CD14-positive monocyte (primary cell): ENCODE results near the gene CD14. TPM values are rescaled to one million over a fixed set of nuclear protein-coding genes. Genes with fewer than 3 reads are reported as not detected.
A peak's percentile ranks its signal among the peaks of the same experiment; 100 is the strongest.
"Not testable (repeated sequence)": the region's sequence is repeated elsewhere in the genome, so short reads cannot be mapped to it uniquely, and the experiment has no call there.

Experiments used
- DNase-seq, 3 donors: peaks; one replicate each; pipeline ENCODE4 v3.0.0-alpha.2; 2011 to 2022
- H2AFZ ChIP-seq: 2 replicates; pipeline ENCODE4 v1.6.0; 2012; ENCODE audit warnings: mild to moderate bottlenecking, low read depth, low read length, inconsistent platforms; ENCODE audit not compliant: insufficient read depth, poor library complexity, severe bottlenecking
- H3K27ac ChIP-seq, 2 donors: 1 replicate in 1 of 2; 2 replicates in 1 of 2; pipeline ENCODE4 v1.5.1; 2012 to 2013; ENCODE audit warnings: low read length in 2 of 2, control low read depth in 1 of 2, inconsistent platforms in 1 of 2, low read depth in 1 of 2, mild to moderate bottlenecking in 1 of 2
- H3K27me3 ChIP-seq, 2 donors: one replicate each; pipeline versions ENCODE4 v1.6.0 to v1.6.1; 2011 to 2013; ENCODE audit warnings: low read length in 2 of 2; ENCODE audit not compliant: control insufficient read depth in 2 of 2, insufficient read depth in 2 of 2
- H3K36me3 ChIP-seq, 2 donors: replicated peaks in 1 of 2; 1 replicate in 1 of 2; 2 replicates in 1 of 2; pipeline versions ENCODE4 v1.5.1 to v1.6.1; 2012 to 2013; ENCODE audit warnings: low read length in 2 of 2, control low read depth in 1 of 2, inconsistent platforms in 1 of 2, mild to moderate bottlenecking in 1 of 2; ENCODE audit not compliant: insufficient read depth in 2 of 2, control insufficient read depth in 1 of 2
- H3K4me1 ChIP-seq, 2 donors: 1 replicate in 1 of 2; 2 replicates in 1 of 2; pipeline versions ENCODE4 v1.5.1 to v1.6.1; 2012 to 2013; ENCODE audit warnings: low read length in 2 of 2, control low read depth in 1 of 2, inconsistent platforms in 1 of 2, mild to moderate bottlenecking in 1 of 2, moderate library complexity in 1 of 2; ENCODE audit not compliant: insufficient read depth in 2 of 2, control insufficient read depth in 1 of 2
- H3K4me2 ChIP-seq: replicated peaks from 2 replicates; pipeline ENCODE3; 2012; ENCODE audit warnings: low read length, moderate library complexity, mild to moderate bottlenecking; ENCODE audit not compliant: poor library complexity, severe bottlenecking; ENCODE audit errors: extremely low read depth
- H3K4me3 ChIP-seq, 3 experiments: fragments of 200-600 bp in 1 of 3; sonication (generic) in 1 of 3; replicated peaks in 1 of 3; 1 replicate in 2 of 3; 2 replicates in 1 of 3; pipeline ENCODE4 v1.5.1; 2011 to 2013; ENCODE audit warnings: low read length in 3 of 3, mild to moderate bottlenecking in 3 of 3, control low read depth in 2 of 3, low read depth in 2 of 3, inconsistent platforms in 1 of 3, moderate library complexity in 1 of 3
- H3K79me2 ChIP-seq: 2 replicates; pipeline ENCODE4 v1.6.0; 2012; ENCODE audit warnings: mild to moderate bottlenecking, control low read depth, inconsistent platforms, low read length, moderate library complexity; ENCODE audit not compliant: insufficient read depth
- H3K9ac ChIP-seq: 2 replicates; pipeline ENCODE4 v1.6.0; 2017; ENCODE audit warnings: low read length, mild to moderate bottlenecking; ENCODE audit not compliant: insufficient read depth, poor library complexity, severe bottlenecking
- H3K9me3 ChIP-seq, 2 donors: replicated peaks in 1 of 2; 1 replicate in 1 of 2; 2 replicates in 1 of 2; pipeline versions ENCODE4 v1.5.1 to v1.6.1; 2012 to 2013; ENCODE audit warnings: low read length in 2 of 2, control low read depth in 1 of 2; ENCODE audit not compliant: control insufficient read depth in 1 of 2, insufficient read depth in 1 of 2
- H4K20me1 ChIP-seq: 2 replicates; pipeline ENCODE4 v1.6.0; 2012; ENCODE audit warnings: mild to moderate bottlenecking, low read length, control low read depth, moderate library complexity; ENCODE audit not compliant: insufficient read depth
- H3K27ac Mint-ChIP-seq, 7 donors: one replicate each; pipeline ENCODE4 v1.8.0; 2020; ENCODE audit warnings: mild to moderate bottlenecking in 7 of 7, mixed read lengths in 7 of 7, moderate library complexity in 6 of 7, inconsistent platforms in 2 of 7
- H3K27me3 Mint-ChIP-seq, 3 donors: one replicate each; pipeline ENCODE4 v1.8.0; 2021 to 2022; ENCODE audit warnings: low read depth in 3 of 3, mild to moderate bottlenecking in 3 of 3, mixed read lengths in 3 of 3, moderate library complexity in 3 of 3, inconsistent platforms in 1 of 3
- H3K36me3 Mint-ChIP-seq, 2 donors: one replicate each; pipeline ENCODE4 v1.8.0; 2020; ENCODE audit warnings: mixed read lengths in 2 of 2, inconsistent platforms in 1 of 2, mild to moderate bottlenecking in 1 of 2
- H3K4me1 Mint-ChIP-seq: one replicate; pipeline ENCODE4 v1.8.0; 2020; ENCODE audit warnings: mild to moderate bottlenecking, mixed read lengths
- H3K4me3 Mint-ChIP-seq, 2 donors: one replicate each; pipeline ENCODE4 v1.8.0; 2020; ENCODE audit warnings: mild to moderate bottlenecking in 2 of 2, mixed read lengths in 2 of 2, moderate library complexity in 1 of 2
- H3K9me3 Mint-ChIP-seq, 7 donors: one replicate each; pipeline ENCODE4 v1.8.0; 2020 to 2022; ENCODE audit warnings: mixed read lengths in 7 of 7, mild to moderate bottlenecking in 6 of 7, moderate library complexity in 6 of 7, inconsistent platforms in 2 of 7
- CTCF ChIP-seq: fragments of 200-600 bp; IDR thresholded peaks from one replicate; pipeline ENCODE4 v1.8.0; 2022; ENCODE audit warnings: antibody characterized with exemption, mild to moderate bottlenecking
- WGBS: methylation state at CpG from one replicate; pipeline ENCODE4 v1.1.5; 2013; ENCODE audit warnings: missing lambda C conversion rate; ENCODE audit not compliant: insufficient coverage; 5-methylcytosine and 5-hydroxymethylcytosine counted together
- intact Hi-C, 2 donors: fragments of 100-400 bp; cut with micrococcal nuclease; formaldehyde crosslinking; loops; one replicate each; pipeline versions ENCODE4 v1.15.0 to v1.15.1; 2023
- polyA plus RNA-seq, 3 donors: library from polyadenylated mRNA; depleted of rRNA in 1 of 3; unstranded in 2 of 3; stranded (reverse) in 1 of 3; fragments of 300-500 nt in 2 of 3; fragments of >200 nt in 1 of 3; fragmentation: Illumina TruSeq in 2 of 3; gene quantifications; 1 replicate in 2 of 3; 2 replicates in 1 of 3; pipeline ENCODE4 v1.2.3, GENCODE V29; 2012 to 2021

CD14 gene
- polyA plus RNA-seq, 3 donors: 1,687 to 3,095 (median 2,434) TPM

- under 1% methylated on average over 58 of the region's 63 CpGs for WGBS
- Histone ChIP-seq H3K36me3 (peaks cover 21 to 23% of the 10 kb centered on the region in 2 donors), H3K4me2 (peak within 1 kb of the TSS; percentile 98), H3K27me3 (no peaks in the 10 kb centered on the region), H3K9ac (peak within 1 kb of the TSS; percentile 81), H3K27ac (peak within 1 kb of the TSS; percentile 86 to 89), H3K9me3 (no peaks in the 10 kb centered on the region), H3K4me3 (peak within 1 kb of the TSS; percentile 68 to 89 (median 86)), H3K4me1 (peaks cover 34 to 55% of the 10 kb centered on the region in 2 donors), H4K20me1 (peaks cover 3% of the 10 kb centered on the region), H3K79me2 (peaks cover 23% of the 10 kb centered on the region), H2AFZ (peak within 1 kb of the TSS; percentile 96)
- peak; percentile 99 for DNase-seq
- TF ChIP-seq CTCF: peak; percentile 74
- Mint-ChIP-seq H3K4me1 (peaks cover 51% of the 10 kb centered on the region), H3K4me3 (peak within 1 kb of the TSS; percentile 83 to 93), H3K27ac (peak within 1 kb of the TSS; percentile 92 to 98 (median 96)), H3K9me3 (no peaks in the 10 kb centered on the region), H3K27me3 (peaks cover 0 to 7% (median 3%) of the 10 kb centered on the region in 3 donors), H3K36me3 (peaks cover 29 to 32% of the 10 kb centered on the region in 2 donors)
- intact Hi-C loops: loop anchor here in 1 of 2 donors (5.0 kb wide), 1 partner anchor 92 kb away; the partner anchor contains the start of gene EIF4EBP3
Measured at GRCh38 chr5:140639148-140639981, 6.4 kb upstream of the CD14 start, which contains the start of gene TMCO6. Gene TMCO6, plus strand, starts transcription at chr5:140639451. Its CDS starts 77 bp downstream, at chr5:140639528.

GRCh38 chr5:140638898-140639147 is 5.8 kb upstream of the CD14 start:
- not testable (repeated sequence) for H4K20me1 ChIP-seq, H3K9me3 ChIP-seq, H3K27me3 ChIP-seq, H3K27me3 Mint-ChIP-seq, H3K9me3 Mint-ChIP-seq, DNase-seq
- H3K27ac ChIP-seq: peak overlapping the region; percentile 86 to 89
- intact Hi-C loops: loop anchor here in 1 of 2 donors (5.0 kb wide), 1 partner anchor 92 kb away; the partner anchor contains the start of gene EIF4EBP3
- H3K9ac ChIP-seq: peak overlapping the region; percentile 37
- peaks cover 16 to 18% of the 10 kb centered on the region in 2 donors for H3K36me3 ChIP-seq
- 25% methylated on average over 7 of the region's 9 CpGs for WGBS
- Mint-ChIP-seq H3K4me1 (peaks cover 56% of the 10 kb centered on the region), H3K4me3 (peak overlapping the region; percentile 55 to 83), H3K36me3 (peaks cover 24 to 26% of the 10 kb centered on the region in 2 donors), H3K27ac (peak overlapping the region; percentile 92 to 98 (median 96))
- peak overlapping the region; percentile 98 for H3K4me2 ChIP-seq
- H3K4me3 ChIP-seq: peak overlapping the region in 1 of 3 experiments; percentile 89
- H3K4me1 ChIP-seq: peaks cover 39 to 60% of the 10 kb centered on the region in 2 donors
- H2AFZ ChIP-seq: peak overlapping the region; percentile 50
- peaks cover 28% of the 10 kb centered on the region for H3K79me2 ChIP-seq
